HG03108 (cell line): ENCODE results near the gene SYT8.

ENCODE experiments used
- ATAC-seq: cut with Tn5 transposase; IDR thresholded peaks from one replicate; pipeline ENCODE4 v1.9.1; 2021; ENCODE audit warnings: moderate library complexity; ENCODE audit not compliant: unreplicated experiment

The SYT8 gene

GRCh38 chr11:1831338-1832210, 3.2 kb upstream of the SYT8 start:
- no peak for ATAC-seq

DNA sequence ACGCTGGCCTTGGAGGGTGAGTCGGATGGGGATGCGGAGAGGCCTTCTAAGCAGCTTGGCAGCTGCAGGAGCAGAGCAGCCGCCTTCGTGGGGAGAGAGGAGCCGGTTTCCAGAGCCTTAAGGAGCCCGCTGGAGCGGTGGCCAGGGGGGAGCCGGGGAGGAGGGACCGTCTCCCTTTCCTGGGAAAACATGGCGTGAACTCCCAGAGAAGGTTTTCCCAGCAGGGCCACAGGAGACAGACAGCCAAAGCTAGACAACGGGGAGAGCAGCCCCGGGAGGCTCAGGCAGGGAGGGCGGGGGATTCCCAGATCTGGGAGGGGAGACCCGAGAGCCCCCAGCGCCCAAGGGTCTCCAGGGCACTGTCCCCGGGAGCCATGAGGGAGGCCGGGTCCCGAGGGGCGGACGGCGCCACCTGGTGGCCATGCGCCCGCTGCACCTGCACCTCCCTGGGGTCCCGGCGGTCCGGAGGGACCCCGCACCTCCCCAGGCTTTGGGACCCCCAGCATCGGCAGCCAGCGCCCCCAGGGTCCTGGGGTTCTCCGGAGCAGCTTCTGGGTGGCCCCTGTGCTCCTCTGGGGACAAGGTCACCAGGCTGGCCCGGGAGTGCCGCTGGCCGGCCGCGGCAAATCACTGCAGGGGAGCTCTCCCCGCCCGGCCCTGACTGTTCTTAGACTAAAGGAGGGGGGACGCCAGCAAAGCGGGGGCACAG, 2.4 kb upstream of the SYT8 start:
- ATAC-seq: no peak

DNA sequence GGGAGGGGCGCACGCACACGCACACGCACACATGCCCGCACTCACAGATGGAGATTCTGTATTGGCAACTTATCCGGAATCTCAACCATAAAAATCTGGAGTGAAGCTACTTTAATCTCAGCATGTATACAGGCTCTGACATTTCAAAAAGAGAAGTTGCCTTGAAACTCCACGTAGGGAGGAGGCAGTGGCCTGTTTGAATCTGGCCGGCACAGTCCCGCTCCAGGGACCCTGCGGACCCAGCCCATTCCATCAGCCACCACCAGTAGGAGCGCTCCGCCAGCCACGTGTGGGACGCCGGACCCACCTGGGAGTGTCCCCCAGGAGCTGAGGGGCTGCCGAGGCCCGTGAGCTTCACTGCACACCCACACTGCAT, 1.9 kb upstream of the SYT8 start:
- no peak for ATAC-seq

DNA sequence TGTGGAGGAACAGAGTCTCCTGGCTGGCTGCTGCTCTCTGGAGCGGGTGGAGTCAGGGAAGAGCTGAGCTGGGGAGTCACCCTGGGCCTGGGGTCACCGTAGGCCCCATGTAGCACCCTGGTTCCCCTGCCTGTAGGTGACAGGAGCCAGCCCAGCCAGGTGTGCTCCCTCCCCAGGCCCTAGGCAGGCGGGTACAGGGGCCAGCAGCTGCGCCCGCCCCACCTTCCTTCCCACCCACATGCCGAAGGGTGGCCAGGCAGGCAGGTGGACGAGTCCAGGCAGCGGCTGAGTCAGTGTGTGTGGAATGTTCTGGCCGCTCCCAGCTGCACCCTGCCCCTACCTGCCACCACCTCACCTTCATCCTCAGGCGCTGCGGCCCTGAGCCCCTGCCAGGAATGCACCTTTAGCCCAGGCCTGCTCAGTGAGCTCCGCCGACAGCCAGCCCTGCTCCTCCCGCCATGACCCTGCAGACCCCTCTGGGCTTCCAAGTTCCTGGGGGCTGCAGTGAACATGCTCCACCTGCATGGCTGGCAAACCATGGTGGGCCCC, 654 bp upstream of the SYT8 start:
- no peak for ATAC-seq

DNA sequence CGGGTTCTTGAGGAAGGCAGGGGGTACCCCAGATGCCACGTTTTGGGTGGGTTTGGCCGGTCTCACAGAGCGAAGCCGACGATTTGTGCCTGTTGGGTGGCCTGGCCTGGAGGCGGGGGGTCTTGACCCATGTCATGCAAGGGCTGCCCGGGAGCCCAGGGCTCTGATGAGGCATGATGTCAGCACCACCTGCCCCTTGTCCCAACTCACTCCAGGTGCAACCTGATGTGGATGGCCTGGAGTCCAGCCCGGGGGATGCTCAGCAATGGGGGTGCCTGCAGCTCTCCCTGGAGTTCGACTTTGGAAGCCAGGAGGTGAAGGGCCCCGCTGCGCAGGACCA, 851 bp downstream of the SYT8 start:
- ATAC-seq: no peak

DNA sequence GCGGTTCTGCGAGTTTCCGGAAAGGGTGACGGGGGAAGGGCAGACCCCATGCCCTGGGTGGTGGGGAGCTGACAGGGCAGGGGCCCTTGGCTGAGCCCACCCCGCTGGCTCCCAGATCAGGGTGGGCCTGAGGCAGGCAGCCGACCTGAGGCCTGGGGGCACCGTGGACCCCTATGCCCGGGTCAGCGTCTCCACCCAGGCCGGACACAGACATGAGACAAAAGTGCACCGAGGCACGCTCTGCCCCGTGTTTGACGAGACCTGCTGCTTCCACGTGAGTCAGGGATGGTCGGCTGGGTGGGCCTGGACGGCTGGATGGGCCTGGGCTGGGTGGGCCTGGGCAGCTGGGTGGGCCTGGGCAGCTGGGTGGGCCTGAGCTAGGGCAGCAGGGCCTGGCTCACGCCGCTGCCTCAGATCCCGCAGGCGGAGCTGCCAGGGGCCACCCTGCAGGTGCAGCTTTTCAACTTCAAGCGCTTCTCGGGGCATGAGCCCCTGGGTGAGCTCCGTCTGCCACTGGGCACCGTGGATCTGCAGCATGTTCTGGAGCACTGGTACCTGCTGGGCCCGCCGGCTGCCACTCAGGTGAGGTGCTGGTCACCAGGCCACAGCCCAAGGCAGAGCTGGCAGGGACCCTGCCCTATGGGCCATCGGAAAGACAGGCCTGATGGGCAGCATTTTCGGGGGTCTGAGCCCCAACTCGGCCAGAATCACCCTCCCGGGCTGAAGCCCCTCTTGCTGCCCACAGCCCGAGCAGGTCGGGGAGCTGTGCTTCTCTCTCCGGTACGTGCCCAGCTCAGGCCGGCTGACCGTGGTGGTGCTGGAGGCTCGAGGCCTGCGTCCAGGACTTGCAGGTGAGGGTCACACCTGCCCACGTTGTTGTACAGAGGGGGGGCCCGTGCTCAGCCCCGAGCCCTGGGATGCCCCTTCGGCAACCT, 1.5 kb downstream of the SYT8 start:
- ATAC-seq: no peak

- peak; percentile 42 for ATAC-seq
Measured at GRCh38 chr11:1837171-1838076, 2.6 kb downstream of the SYT8 start.

DNA sequence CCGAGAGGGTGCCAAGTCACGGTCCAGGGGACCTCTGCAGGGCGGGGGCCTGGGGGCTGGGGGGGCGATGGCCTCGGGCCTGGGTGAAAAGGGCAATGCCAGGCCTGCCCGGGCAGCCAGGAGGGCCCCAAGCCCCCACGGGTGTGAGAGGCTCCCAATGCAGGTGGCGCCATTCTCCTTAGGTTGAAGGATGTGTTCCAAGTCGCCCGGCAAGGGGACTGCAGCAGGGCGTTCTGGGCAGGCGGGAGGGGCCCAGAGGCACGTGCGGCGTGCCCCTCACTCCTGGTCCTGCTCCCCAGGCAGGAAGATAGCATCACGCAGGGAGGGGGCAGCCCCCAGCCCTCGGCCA, 3.3 kb downstream of the SYT8 start:
- no peak for ATAC-seq

- ATAC-seq: no peak
Measured at GRCh38 chr11:1838426-1839144, 3.8 kb downstream of the SYT8 start, which contains the start of gene TNNI2. TSS of gene TNNI2 (plus strand) at chr11:1838981. CDS start at chr11:1839697, 716 bp downstream.

GRCh38 chr11:1839204-1839923, 4.6 kb downstream of the SYT8 start:
- no peak for ATAC-seq

- ATAC-seq: no peak
Measured at GRCh38 chr11:1839924-1840779, 5.4 kb downstream of the SYT8 start.

- ATAC-seq: no peak
Measured at GRCh38 chr11:1840780-1841480, 6.1 kb downstream of the SYT8 start.

DNA sequence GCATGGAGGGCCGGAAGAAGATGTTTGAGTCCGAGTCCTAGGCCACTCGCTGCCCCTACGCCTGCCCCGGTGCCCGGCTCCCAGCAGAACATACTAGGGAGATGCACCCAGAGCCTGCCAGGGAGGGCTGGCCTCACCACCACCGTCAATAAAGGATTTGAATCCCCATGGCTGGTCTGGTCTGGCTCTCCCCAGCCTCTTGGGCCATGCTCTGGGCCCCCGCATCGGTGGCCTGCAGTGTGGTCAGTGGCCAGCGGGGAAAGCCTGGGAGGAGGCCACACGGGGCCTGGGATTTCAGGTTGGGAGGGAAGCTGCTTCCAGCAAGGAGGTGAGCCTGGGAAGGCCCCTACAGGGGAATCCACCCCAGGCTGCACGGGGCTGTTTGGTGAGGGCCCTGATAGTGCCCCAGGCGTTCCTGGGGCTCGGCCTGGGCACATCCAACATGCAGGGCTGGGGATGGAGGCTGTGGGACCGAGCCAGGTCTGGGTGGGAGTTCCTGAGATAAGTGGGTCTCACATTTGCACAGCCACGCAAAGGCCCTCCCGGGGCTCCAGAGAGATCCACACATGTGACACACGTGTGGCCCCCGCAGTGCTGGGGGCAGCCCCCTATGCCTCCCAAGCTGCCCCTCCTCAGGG, 6.8 kb downstream of the SYT8 start:
- ATAC-seq: no peak

DNA sequence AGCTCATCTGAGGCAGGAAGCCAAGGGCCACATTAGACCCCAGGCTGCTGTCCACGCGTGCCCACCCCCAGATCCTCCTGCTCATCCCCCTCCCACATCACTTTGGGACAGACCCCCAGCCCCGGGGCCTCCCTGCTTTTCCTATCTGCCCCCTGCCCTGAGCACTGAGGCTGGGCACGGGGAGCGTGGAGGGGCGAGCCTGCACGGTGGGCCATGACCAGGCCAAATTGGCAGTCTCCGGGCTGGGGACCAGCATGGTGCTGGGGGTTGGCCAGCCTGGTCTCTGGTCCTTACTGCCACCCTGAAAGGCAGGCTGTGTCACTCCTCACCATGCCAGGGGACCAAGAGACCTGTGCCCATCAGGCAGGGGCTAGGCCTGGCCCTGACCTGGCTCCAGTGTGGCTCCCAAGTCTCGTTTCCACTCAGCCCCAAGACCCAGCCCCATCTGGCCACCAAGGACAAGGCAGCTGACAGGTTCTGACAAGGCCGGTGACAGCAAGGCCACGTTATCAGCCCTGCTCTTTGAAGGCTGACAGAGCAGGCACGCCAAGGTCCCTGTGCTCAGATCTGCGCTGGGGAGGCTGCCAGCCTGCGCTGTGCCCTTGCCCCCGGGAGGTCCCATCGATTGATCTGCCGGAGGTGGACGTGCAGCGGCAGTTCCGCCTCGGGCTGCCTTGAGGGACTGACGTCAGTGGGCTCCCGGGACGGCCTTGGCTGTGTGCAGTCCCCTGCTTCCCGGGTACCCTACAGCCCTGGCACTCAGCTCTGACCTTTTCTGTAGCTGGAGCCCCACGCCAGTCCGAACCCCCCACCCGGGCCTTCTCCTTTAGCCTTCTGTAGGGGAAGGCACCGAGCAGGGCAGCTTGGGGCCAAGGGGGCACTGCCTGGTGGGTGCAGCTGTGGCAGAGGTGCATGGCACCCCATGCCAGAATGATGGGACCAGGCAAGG, 7.6 kb downstream of the SYT8 start:
- no peak for ATAC-seq

- ATAC-seq: no peak
Measured at GRCh38 chr11:1843098-1843473, 8.3 kb downstream of the SYT8 start.

- ATAC-seq: no peak
Measured at GRCh38 chr11:1843796-1844195, 9.0 kb downstream of the SYT8 start.
